SK-N-SH (cell line): ENCODE results near the gene DNAJC18.

ENCODE experiments used
- CTCF ChIP-seq: fragments of 200-600 bp; sonication (generic); IDR thresholded peaks from 2 replicates; pipeline ENCODE4 v1.6.1; 2017; ENCODE audit warnings: antibody characterized with exemption, mild to moderate bottlenecking, moderate library complexity
- EP300 ChIP-seq, 2 experiments: IDR thresholded peaks; 2 replicates each; pipeline versions ENCODE4 v1.4.0 to v1.6.1; 2012; ENCODE audit warnings: borderline replicate concordance in 1 of 2, low read depth in 1 of 2, low read length in 1 of 2
- GABPA ChIP-seq: IDR thresholded peaks from 2 replicates; pipeline ENCODE4 v1.4.0; 2012; ENCODE audit warnings: low read depth, mild to moderate bottlenecking
- IRF3 ChIP-seq: fragments of 150-350 bp; IDR thresholded peaks from 2 replicates; pipeline ENCODE4 v1.6.1; 2016; ENCODE audit warnings: mild to moderate bottlenecking, low read depth, low read length
- JUND ChIP-seq: IDR thresholded peaks from 2 replicates; pipeline ENCODE4 v1.4.0; 2012
- MEF2A ChIP-seq: IDR thresholded peaks from 2 replicates; pipeline ENCODE4 v1.4.0; 2012; ENCODE audit warnings: low read depth, borderline replicate concordance
- MXI1 ChIP-seq: IDR thresholded peaks from 2 replicates; pipeline ENCODE4 v1.6.1; 2012; ENCODE audit warnings: mild to moderate bottlenecking, low read depth, low read length, improper control_type of control experiment
- NFIC ChIP-seq: IDR thresholded peaks from 2 replicates; pipeline ENCODE4 v1.4.0; 2012; ENCODE audit warnings: borderline replicate concordance
- RCOR1 ChIP-seq: fragments of 150-350 bp; IDR thresholded peaks from 2 replicates; pipeline ENCODE4 v1.6.1; 2017; ENCODE audit warnings: antibody characterized with exemption, low read length
- SMC3 ChIP-seq: IDR thresholded peaks from 2 replicates; pipeline ENCODE4 v1.6.1; 2012; ENCODE audit warnings: low read depth, low read length, improper control_type of control experiment
- TAF1 ChIP-seq: IDR thresholded peaks from 2 replicates; pipeline ENCODE4 v1.6.1; 2012; ENCODE audit warnings: low read depth, mild to moderate bottlenecking, low read length, moderate library complexity, borderline replicate concordance
- YY1 ChIP-seq: IDR thresholded peaks from 2 replicates; pipeline ENCODE4 v1.4.0; 2012; ENCODE audit warnings: low read depth, mild to moderate bottlenecking
- TF ChIP-seq, protein P1 (sequence below): fragments of 150-350 bp; IDR thresholded peaks from 2 replicates; pipeline ENCODE4 v1.6.1; 2017; ENCODE audit warnings: antibody characterized with exemption, low read length, low read depth, borderline replicate concordance

DNA sequence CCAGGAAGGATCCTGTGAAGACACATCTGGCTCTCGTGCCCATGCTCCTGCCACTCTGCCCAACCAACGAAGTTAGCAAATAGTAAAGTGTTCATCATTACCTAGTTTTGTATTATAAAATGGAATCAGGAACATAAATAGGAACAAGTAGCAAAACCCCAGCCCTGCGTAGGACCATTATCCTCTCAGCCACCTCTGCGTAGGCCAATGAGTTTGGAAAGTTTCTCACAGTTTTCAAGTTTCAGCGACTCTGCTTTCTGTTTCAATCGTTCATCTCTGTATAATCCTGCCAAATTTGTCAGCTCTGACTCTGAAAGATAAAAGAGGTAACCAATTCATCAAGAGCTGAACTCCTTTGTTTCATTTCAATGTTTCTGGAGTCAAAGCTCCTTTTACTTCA, 25.4 kb downstream of the DNAJC18 start:
- TF ChIP-seq SMC3 (no peak), RCOR1 (no peak), YY1 (no peak), NFIC (no peak), IRF3 (no peak), TAF1 (no peak), EP300 (IDR thresholded peaks at IDR 0.05; ENCODE audit: borderline replicate concordance in 1 of 2, low read depth in 1 of 2, low read length in 1 of 2) (no peak), CTCF (no peak), MXI1 (no peak), JUND (no peak), GABPA (no peak), MEF2A (no peak)
- TF ChIP-seq, protein P1, sequence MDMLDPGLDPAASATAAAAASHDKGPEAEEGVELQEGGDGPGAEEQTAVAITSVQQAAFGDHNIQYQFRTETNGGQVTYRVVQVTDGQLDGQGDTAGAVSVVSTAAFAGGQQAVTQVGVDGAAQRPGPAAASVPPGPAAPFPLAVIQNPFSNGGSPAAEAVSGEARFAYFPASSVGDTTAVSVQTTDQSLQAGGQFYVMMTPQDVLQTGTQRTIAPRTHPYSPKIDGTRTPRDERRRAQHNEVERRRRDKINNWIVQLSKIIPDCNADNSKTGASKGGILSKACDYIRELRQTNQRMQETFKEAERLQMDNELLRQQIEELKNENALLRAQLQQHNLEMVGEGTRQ: no peak
